OCI-LY1 (cell line): ENCODE data around the gene MRPL28.
"Not testable (repeated sequence)": the region's sequence is repeated elsewhere in the genome, so short reads cannot be mapped to it uniquely, and the experiment has no call there.

Source experiments
- H2AFZ ChIP-seq: fragments of 200-600 bp; sonication (generic), shearing (Covaris generic); 2 replicates; pipeline ENCODE4 v1.6.0; 2014; ENCODE audit warnings: antibody characterized with exemption, mild to moderate bottlenecking, low read length
- H3F3A ChIP-seq: fragments of 200-600 bp; sonication (generic), shearing (Covaris generic); 2 replicates; pipeline ENCODE4 v1.6.0; 2014; ENCODE audit warnings: mild to moderate bottlenecking, antibody characterized with exemption, low read length, moderate library complexity; ENCODE audit not compliant: insufficient read depth
- H3K27ac ChIP-seq: fragments of 200-600 bp; sonication (generic); 2 replicates; pipeline ENCODE4 v1.5.1; 2014; ENCODE audit warnings: low read length, mixed run types, mild to moderate bottlenecking, low read depth; ENCODE audit not compliant: poor library complexity, severe bottlenecking
- H3K27me3 ChIP-seq: fragments of 200-600 bp; sonication (generic); 2 replicates; pipeline ENCODE4 v1.6.0; 2014; ENCODE audit warnings: antibody characterized with exemption, mild to moderate bottlenecking, low read length, moderate library complexity; ENCODE audit not compliant: insufficient read depth
- H3K36me3 ChIP-seq: fragments of 200-600 bp; sonication (generic); 2 replicates; pipeline ENCODE4 v1.6.1; 2014; ENCODE audit warnings: mild to moderate bottlenecking, antibody characterized with exemption, low read length, moderate library complexity, mixed read lengths; ENCODE audit not compliant: insufficient read depth
- H3K4me1 ChIP-seq: fragments of 200-600 bp; sonication (generic); 2 replicates; pipeline ENCODE4 v1.5.1; 2014; ENCODE audit warnings: mild to moderate bottlenecking, low read length, moderate library complexity; ENCODE audit not compliant: insufficient read depth, severe bottlenecking
- H3K4me2 ChIP-seq: fragments of 200-600 bp; sonication (generic), shearing (Covaris generic); 2 replicates; pipeline ENCODE4 v1.6.1; 2014; ENCODE audit warnings: low read length
- H3K4me3 ChIP-seq: fragments of 200-600 bp; sonication (generic); 2 replicates; pipeline ENCODE4 v1.5.1; 2014; ENCODE audit warnings: low read length, low read depth, mild to moderate bottlenecking, mixed read lengths; ENCODE audit not compliant: poor library complexity, severe bottlenecking
- H3K79me2 ChIP-seq: fragments of 200-600 bp; shearing (Covaris generic); 2 replicates; pipeline ENCODE4 v1.6.1; 2016; ENCODE audit warnings: mixed run types, low read length, mixed read lengths; ENCODE audit not compliant: insufficient read depth
- H3K9ac ChIP-seq: fragments of 200-600 bp; sonication (generic), shearing (Covaris generic); 2 replicates; pipeline ENCODE4 v1.6.1; 2014; ENCODE audit warnings: mild to moderate bottlenecking, low read length, mixed read lengths
- H3K9me2 ChIP-seq: fragments of 200-600 bp; sonication (generic), shearing (Covaris generic); 2 replicates; pipeline ENCODE4 v1.6.1; 2014; ENCODE audit warnings: low read depth, mild to moderate bottlenecking, low read length, mixed read lengths
- H3K9me3 ChIP-seq: fragments of 200-600 bp; shearing (Covaris generic); 2 replicates; pipeline ENCODE4 v1.6.1; 2014; ENCODE audit warnings: low read length, mixed read lengths
- H4K20me1 ChIP-seq: fragments of 200-600 bp; sonication (generic), shearing (Covaris generic); 2 replicates; pipeline ENCODE4 v1.6.0; 2016; ENCODE audit warnings: mild to moderate bottlenecking, low read length; ENCODE audit not compliant: insufficient read depth
- CTCF ChIP-seq: fragments of 200-600 bp; sonication (generic), shearing (Covaris generic); IDR thresholded peaks from 2 replicates; pipeline ENCODE4 v1.5.1; 2017; ENCODE audit warnings: mild to moderate bottlenecking, antibody characterized with exemption, low read length, moderate library complexity, mixed read lengths
- EZH2 ChIP-seq: fragments of 200-600 bp; sonication (generic), shearing (Covaris generic); IDR thresholded peaks from 2 replicates; pipeline ENCODE4 v1.8.0; 2017; ENCODE audit warnings: borderline replicate concordance, mixed run types, mild to moderate bottlenecking, antibody characterized with exemption, low read length, moderate library complexity, mixed read lengths

MRPL28 gene

GRCh38 chr16:379183-379960, 9.0 kb upstream of the MRPL28 start:
- H3F3A ChIP-seq: no peaks in the 10 kb centered on the region
- no peaks in the 10 kb centered on the region for H3K9me2 ChIP-seq
- TF ChIP-seq CTCF (no peak), EZH2 (no peak)
- H3K27me3 ChIP-seq: no peaks in the 10 kb centered on the region
- no peak overlapping the region for H3K4me3 ChIP-seq
- peaks cover 21% of the 10 kb centered on the region for H3K36me3 ChIP-seq
- no peak overlapping the region for H3K9ac ChIP-seq
- no peak overlapping the region for H3K4me2 ChIP-seq
- H3K4me1 ChIP-seq: peaks cover 27% of the 10 kb centered on the region
- no peak overlapping the region for H2AFZ ChIP-seq
- no peak overlapping the region for H3K27ac ChIP-seq
- H3K9me3 ChIP-seq: no peaks in the 10 kb centered on the region
- no peaks in the 10 kb centered on the region for H4K20me1 ChIP-seq
- H3K79me2 ChIP-seq: no peaks in the 10 kb centered on the region

- Histone ChIP-seq H3F3A (no peaks in the 10 kb centered on the region), H3K27me3 (no peaks in the 10 kb centered on the region), H3K9ac (no peak overlapping the region), H3K36me3 (peaks cover 26% of the 10 kb centered on the region), H4K20me1 (no peaks in the 10 kb centered on the region), H3K4me1 (peaks cover 21% of the 10 kb centered on the region), H3K27ac (no peak overlapping the region), H3K4me3 (no peak overlapping the region), H3K79me2 (no peaks in the 10 kb centered on the region), H3K9me3 (no peaks in the 10 kb centered on the region), H2AFZ (no peak overlapping the region), H3K4me2 (no peak overlapping the region), H3K9me2 (no peaks in the 10 kb centered on the region)
- TF ChIP-seq EZH2 (no peak), CTCF (no peak)
Measured at GRCh38 chr16:378821-379182, 8.5 kb upstream of the MRPL28 start.

- H3K4me2 ChIP-seq, H3K27me3 ChIP-seq, H4K20me1 ChIP-seq, H3K9me2 ChIP-seq, H3K9ac ChIP-seq, H3K27ac ChIP-seq, H3K79me2 ChIP-seq, H3F3A ChIP-seq, H3K4me3 ChIP-seq, H3K9me3 ChIP-seq, H2AFZ ChIP-seq: not testable (repeated sequence)
- Histone ChIP-seq H3K4me1 (peaks cover 16% of the 10 kb centered on the region), H3K36me3 (peaks cover 29% of the 10 kb centered on the region)
Measured at GRCh38 chr16:378113-378820, 7.9 kb upstream of the MRPL28 start.
